ENCODE data around the gene CDKAL1.

CDKAL1 gene

DNA sequence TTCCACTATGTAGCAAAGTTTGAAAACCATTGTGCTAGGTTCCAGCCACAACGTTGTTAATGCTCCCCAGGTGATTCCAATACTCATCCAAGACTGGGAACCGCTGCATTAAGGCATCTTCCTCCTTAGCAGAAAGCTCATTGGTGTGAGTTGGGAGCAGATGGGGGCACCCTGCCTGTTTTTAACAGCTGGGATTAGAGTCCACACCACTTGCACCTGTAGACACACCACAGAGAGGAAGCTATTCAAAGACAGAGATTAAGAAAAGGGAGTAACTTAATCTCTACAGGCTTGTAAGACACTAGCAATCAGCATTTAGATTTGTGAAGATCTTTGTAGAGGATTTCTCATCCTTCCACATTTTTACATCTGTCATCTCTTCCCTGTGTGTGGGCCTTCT lies 725.4 kb downstream of the CDKAL1 start:
- DNase-seq (ENCODE audit: low spot score): no peak

DNA sequence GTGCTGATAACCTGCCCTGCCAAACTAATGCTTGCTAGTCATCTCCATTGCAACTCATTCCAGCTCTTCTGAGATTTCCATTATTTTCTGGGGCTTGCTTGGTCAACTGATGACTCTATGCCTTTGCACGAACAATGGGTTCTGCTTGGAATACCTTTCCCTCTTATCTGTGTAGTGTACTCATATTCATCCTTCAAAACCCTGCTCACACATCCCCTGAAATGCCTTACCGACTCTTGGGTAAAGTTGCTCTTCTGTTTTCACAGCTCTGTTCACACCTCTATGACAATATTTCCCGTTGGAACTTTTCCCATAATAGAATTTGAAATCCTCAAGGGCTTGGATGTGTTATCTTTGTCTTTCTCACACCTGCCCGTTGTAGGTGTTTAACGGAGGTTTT lies 728.2 kb downstream of the CDKAL1 start:
- DNase-seq (ENCODE audit: low spot score): no peak

DNA sequence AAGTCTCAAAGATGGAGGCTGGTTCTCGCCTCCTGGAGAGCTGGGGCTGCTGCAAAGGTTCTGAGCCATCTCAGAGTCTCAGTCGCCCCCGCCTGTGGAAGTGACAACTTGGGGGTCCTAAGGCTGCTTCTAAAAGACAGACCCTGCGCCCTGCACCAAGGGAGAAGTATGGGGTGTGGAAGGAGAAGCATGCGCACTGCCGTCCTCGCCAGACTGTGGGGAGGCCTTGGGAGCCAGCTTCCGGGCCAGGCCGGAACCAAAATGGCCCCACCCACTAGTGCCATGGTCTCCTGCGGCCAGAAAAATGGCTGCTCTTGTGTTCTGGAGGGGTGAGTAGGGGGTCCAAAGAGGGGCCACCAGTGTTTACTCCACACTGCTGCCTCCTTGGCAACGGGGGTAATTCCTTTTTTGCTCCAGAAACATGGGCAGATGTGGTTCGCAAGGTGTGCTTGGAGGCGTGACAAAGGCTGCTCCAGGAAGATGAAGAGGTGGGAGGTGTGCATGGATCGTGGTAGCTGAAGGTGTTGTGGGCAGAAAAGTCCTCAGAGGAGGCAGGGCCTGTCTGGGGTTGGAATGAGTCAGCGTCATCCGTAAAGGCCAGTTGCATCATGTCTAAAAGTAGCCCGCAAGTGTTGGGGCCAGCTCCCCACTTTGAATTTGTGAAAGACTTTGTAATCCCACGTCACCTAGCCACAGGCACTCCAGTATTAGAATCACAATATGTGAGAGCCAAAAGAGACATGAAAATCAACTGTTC lies 729.5 kb downstream of the CDKAL1 start:
- DNase-seq (ENCODE audit: low spot score): no peak

DNA sequence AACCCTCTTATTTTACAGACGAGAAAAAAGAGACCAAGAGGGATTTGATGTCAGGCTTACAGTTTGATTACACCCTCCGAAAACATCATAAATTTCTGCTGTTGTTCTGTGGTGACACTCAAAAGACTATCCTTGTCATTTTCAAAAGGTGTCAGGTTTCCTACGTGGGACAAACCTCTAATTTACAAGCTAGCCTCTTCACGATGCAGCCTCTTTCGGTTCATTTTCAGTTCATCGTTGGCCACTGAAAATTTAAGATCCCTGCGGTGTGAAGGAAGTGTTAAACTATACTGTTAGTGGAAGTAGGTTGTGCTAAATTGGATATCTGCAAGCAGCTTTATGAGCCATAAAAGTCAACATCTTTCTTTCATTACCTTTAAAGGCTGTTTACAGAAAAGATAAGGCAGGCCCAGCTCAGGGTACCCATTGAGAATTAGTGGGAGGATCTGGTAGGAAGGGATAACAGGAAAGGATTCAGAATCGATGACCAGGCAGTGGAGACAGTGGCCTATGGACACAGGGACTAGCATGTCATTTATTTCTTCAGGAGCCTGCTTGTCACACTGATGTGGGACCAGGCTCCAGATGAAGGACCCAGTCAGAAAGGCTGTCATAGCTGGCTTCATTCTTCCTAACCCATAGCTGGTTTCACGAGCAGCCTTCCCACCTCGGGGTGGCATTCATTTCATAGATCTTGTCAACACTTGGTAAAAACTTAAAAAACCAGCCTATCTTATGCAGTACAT lies 730.2 kb downstream of the CDKAL1 start:
- DNase-seq (ENCODE audit: low spot score): no peak

DNA sequence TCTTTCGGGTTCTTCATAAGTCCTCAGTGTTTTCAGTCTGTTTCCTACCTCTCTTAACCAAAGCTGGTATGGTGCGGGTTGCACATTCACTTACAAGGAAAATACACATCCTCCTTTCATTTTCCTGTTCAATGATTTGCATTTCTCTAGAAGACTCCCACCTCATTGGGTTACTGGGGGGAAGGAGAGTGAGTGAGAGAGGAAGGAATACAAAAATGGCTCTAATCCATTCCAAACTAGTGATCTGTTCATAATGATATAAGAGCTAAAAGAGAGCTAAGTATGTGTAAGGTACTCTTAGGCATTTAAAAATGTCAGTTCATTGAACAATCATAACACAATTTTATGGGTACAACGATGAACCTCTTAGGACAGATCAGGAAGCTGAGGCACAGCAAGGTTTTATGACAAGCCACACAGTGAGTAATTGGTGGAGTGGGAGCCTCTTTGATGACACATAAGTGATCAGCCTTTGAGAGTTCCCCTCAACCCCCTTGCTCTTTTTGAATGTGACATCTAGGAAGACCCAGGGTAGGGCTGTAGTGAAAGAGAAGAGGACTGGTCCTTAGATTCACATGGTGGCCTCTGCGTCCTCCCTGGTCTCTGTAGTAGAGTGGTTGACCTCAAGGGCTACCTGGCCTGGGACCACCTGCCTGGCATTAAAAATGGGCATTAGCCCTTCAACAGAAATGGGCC lies 730.9 kb downstream of the CDKAL1 start:
- DNase-seq (ENCODE audit: low spot score): no peak

DNA sequence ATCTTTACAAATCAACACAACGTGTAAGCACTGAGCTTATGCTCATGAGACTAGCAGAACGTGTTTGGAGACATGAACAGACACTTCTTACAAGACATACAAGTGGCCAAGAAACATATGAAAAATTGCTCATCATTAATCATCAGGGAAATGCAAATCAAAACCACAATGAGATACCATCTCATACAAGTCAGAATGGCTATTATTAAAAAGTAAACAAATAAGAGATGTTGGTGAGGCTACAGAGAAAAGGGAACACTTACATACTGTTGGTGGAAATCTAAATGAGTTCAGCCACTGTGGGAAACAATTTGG lies 731.4 kb downstream of the CDKAL1 start:
- DNase-seq (ENCODE audit: low spot score): no peak

DNA sequence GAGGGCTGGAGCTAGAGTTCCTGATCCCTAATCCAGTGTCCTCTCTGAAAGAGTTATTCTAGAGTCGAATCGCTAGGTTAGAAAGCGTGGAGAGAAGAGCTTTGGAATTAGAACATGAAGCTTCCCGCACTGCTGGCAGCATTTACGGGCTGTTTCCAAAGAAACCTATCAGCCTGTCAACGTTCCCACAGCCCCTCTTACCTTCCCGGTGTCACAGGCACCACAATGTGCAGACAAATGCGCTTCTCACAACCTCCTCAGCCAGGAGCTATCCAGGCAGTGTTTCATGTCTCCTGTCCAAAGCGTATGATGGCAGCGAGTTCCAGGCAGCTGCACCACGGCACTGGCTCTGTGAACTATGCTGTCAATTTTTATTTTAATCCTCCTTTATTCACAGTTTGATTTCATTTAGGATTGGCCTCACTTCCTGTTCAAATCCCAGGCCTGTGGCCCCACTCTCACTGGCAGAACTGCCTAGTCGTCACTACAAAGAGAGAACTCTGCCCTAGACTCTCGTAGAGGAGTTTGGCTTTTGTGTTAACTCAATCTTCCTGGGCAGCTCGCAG lies 736.5 kb downstream of the CDKAL1 start:
- no peak for DNase-seq (ENCODE audit: low spot score)

DNA sequence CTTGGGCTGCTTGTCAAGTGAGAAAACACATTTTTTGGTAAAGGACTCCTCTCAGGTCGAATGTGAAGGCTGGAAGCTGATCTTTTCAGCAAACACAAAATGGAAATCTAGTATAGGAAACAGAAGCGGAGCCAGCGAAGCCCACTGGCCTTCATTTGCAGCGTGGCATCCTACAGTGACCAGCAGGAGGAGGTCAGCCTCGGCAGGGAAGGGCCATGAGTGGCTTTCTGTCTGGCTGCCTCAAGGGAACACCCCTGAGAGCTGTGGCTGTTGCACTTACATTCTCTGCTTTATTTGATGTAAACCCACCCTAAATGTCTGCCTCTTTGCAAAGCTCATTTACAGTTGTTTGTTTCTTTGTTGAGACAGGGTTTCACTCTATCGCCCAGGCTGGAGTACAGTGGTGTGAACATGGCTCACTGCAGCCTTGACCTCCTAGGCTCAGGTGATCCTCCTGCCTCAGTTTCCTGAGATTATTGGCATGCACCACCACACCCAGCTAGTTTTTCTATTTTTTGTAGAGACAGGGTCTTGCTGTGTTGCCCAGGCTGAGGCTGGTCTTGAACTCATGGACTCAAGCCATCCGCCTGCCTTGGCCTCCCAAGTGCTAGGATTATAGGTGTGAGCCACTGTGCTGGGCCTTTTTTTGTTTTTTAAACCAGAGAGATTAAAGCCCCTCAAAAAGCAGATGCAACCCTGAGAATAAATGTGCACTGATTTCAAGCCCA lies 737.3 kb downstream of the CDKAL1 start:
- no peak for DNase-seq (ENCODE audit: low spot score)

DNA sequence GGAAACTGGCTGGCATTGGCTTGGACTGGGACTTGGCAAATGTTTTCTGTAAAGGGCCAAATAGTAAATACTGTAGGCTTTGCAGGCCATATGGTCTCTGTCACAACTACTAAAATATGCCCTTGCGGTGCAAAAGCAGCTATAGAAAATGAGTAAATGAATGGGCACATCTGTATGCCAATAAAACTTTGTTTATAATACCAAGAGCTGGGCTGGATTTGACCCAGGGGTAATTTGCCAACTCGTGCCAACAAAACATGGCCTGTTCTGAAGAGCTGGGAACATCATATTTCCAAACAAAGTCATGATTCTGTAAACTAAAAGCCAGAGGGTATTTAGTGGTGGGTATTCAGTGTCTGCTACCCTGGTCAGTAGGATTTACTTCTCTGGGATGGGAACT lies 739.2 kb downstream of the CDKAL1 start:
- DNase-seq (ENCODE audit: low spot score): no peak

DNA sequence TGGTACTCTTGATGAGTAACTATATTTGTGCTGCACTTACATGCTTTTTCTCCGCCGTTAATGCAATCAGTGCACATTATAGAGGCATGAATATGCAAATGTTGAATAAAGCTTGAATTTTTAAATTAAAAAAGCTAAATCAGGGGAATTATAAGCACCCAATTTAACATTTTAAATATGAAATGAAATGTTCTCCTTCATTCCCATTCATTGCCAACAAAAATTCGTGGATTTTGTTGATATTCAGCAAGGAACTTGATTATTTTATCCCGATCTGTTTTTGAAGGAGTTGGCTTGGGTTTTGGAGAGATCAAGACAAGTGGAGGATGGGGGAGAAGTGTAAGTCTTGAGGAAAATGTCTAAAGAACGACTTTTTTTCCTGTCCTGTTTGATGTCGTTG lies 740.6 kb downstream of the CDKAL1 start:
- no peak for DNase-seq (ENCODE audit: low spot score)

DNA sequence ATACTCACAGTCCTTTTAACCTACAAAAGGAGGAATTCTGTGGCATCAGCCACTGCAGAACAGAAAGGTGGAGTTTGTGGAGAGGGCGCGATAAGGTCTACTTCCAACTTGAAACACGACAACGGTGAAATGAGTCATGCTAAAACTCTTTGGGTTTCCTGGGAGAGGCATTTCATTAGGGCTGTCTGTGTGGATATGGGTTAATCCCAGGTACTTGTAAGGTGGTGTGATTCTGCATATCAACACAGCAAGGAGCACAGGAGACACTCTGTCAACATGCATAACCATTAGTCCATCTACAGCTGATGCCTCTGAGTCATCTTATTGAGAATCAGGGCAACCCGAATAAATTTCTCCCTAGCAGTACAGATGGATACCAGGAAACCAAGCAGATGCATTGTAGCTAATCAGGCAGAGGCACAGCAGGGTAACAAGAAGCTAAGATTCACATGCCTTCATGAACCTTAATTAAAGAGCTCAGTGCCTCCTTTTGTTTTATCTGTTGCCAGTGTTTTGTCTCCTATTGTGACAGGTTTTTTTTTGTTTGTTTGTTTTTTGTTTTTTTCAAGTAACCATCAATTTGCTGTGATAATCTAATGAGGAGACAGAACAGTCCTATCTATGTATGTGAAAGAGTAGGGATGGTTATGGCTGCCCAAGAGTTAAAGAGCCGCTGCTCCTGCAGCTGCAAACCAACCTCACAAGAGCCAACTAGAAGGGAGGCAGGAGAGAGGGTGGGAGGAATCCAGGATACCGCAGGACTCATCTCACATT lies 743.5 kb downstream of the CDKAL1 start:
- no peak for DNase-seq (ENCODE audit: low spot score)

DNA sequence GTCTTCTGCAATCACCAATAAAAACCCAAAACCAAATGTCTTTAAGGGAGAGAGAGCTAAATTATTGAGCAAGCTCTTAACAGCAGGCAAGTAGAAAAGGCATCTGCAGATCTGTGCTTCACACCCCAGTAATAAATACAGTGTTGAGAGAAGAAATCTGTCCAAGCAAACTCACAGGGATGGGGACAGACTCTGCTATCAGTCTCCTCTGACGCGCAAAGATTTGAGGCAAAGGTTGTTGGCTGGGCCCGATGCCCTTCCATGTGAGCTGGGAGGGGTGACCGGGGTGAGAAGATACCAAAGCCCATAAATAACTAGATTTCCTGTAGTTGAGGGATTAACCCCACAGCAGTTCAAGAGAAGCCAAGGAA lies 744.1 kb downstream of the CDKAL1 start:
- no peak for DNase-seq (ENCODE audit: low spot score)

DNA sequence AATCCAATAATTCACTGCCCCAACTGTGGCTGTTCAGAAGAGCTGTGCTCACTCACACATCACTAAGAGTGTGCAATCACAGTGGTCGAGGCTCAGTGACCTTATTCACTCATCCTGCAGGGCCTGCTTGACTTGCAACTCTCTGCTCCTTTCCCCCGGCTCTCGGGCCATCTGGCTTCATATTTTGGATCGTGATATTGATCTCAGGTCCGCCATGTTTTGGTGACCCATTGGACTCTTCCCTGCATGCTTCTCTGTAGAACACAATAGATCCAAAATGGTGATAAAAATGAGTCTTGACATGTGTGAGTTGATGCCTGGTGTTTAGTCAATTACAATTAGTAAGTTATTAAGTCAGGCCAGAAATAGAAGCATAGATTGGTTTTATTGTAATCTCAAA lies 745.4 kb downstream of the CDKAL1 start:
- no peak for DNase-seq (ENCODE audit: low spot score)

DNA sequence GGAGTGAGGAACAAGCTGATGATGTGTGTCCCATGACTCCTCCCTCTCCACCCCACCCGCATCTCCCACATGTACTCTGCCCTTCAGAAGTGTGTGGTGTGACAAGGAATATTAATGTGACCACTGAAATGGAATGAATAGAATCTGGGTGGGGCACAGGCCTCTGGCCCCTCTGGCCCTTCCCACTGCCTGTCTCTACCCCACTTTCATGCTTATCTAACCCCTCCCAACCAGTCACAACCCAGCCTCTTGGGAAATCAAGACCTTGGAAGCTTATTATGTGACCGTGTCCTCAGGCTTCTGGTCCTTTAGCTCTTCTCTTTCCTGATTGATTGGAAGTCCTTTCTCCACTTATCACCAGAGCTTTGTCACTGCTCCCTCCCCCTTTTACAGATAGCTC lies 747.1 kb downstream of the CDKAL1 start:
- DNase-seq (ENCODE audit: low spot score): no peak
